Epithelial cell of esophagus (primary cell): Measurements from ENCODE around the gene ARMC9.
"Not testable (repeated sequence)": the region's sequence is repeated elsewhere in the genome, so short reads cannot be mapped to it uniquely, and the experiment has no call there.

Experiments used
- DNase-seq: peaks from one replicate; pipeline ENCODE4 v3.0.0; 2010; ENCODE audit warnings: low read depth
- H3K4me3 ChIP-seq: 2 replicates; pipeline ENCODE4 v1.5.1; 2011; ENCODE audit warnings: mild to moderate bottlenecking, low read length, control low read depth
- CTCF ChIP-seq: IDR thresholded peaks from 2 replicates; pipeline ENCODE4 v1.5.1; 2011; ENCODE audit warnings: low read depth, mild to moderate bottlenecking, low read length, control low read depth, inconsistent platforms; ENCODE audit not compliant: insufficient read depth; ENCODE audit errors: missing control alignments

Gene ARMC9

GRCh38 chr2:231244382-231245248, 46.2 kb downstream of the ARMC9 start:
- no peak for TF ChIP-seq CTCF
- H3K4me3 ChIP-seq, result no peak overlapping the region
- DNase-seq, result no peak

GRCh38 chr2:231245249-231246094, 47.0 kb downstream of the ARMC9 start:
- peak; percentile 58 for DNase-seq

GRCh38 chr2:231246171-231246842, 47.9 kb downstream of the ARMC9 start:
- DNase-seq, result no peak
- no peak for TF ChIP-seq CTCF
- H3K4me3 ChIP-seq, result no peak overlapping the region

More at GRCh38 chr2:231245249-231246094, 47.0 kb downstream of the ARMC9 start:
- TF ChIP-seq CTCF, result no peak
- no peak overlapping the region for H3K4me3 ChIP-seq

GRCh38 chr2:231250146-231250545, 51.7 kb downstream of the ARMC9 start:
- DNase-seq, result no peak
- TF ChIP-seq CTCF, result no peak
- no peak overlapping the region for H3K4me3 ChIP-seq

GRCh38 chr2:231250698-231251097, 52.3 kb downstream of the ARMC9 start:
- no peak for DNase-seq
- no peak overlapping the region for H3K4me3 ChIP-seq
- TF ChIP-seq CTCF, result no peak

- DNase-seq, H3K4me3 ChIP-seq: not testable (repeated sequence)
These were observed 54.9 kb downstream of the ARMC9 start for GRCh38 chr2:231253292-231253691.

GRCh38 chr2:231256494-231256893, 58.1 kb downstream of the ARMC9 start:
- no peak for TF ChIP-seq CTCF
- DNase-seq, result no peak
- H3K4me3 ChIP-seq, result no peak overlapping the region
